ENCODE results near the gene SF3B1. TPM values are rescaled to one million over a fixed set of nuclear protein-coding genes. Genes with fewer than 3 reads are reported as not detected.

Gene SF3B1
- polyA plus RNA-seq, 1 donor (not counting 4 experiments of a cell fraction or from before 2014, with no cell fraction given), result 322 TPM

DNA sequence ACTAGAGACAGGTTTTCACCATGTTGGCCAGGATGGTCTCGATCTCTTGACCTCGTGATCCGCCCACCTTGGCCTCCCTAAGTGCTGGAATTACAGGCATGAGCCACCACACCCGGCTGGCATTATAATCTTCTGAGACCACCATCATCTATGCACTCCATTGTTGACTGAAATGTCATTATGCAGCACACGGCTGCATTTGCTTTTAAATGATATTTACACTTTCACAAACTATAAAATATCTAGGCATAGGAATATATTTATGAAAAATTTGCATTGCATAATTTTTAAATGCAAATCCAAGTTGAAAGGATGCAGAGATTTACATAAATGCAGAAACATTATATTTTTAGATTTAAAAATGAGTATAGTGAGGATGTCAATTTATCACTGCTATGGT lies 94.2 kb downstream of the SF3B1 start:
- DNase-seq (ENCODE audit: low read depth, low spot score) (no peak), FAIRE-seq (no peak)
- H4K20me1 ChIP-seq (ENCODE audit: control insufficient read depth, extremely low read depth, insufficient read depth, low read length), result no peaks in the 10 kb centered on the region
- TF ChIP-seq, protein P1, sequence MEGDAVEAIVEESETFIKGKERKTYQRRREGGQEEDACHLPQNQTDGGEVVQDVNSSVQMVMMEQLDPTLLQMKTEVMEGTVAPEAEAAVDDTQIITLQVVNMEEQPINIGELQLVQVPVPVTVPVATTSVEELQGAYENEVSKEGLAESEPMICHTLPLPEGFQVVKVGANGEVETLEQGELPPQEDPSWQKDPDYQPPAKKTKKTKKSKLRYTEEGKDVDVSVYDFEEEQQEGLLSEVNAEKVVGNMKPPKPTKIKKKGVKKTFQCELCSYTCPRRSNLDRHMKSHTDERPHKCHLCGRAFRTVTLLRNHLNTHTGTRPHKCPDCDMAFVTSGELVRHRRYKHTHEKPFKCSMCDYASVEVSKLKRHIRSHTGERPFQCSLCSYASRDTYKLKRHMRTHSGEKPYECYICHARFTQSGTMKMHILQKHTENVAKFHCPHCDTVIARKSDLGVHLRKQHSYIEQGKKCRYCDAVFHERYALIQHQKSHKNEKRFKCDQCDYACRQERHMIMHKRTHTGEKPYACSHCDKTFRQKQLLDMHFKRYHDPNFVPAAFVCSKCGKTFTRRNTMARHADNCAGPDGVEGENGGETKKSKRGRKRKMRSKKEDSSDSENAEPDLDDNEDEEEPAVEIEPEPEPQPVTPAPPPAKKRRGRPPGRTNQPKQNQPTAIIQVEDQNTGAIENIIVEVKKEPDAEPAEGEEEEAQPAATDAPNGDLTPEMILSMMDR (optimal IDR thresholded peaks at IDR 0.05 in 1 of 3, IDR thresholded peaks at IDR 0.05 in 1 of 3, conservative IDR thresholded peaks at IDR 0.05 in 1 of 3; ENCODE audit: extremely low read depth in 1 of 3, insufficient read depth in 2 of 3, low read length in 3 of 3), result no peak
- TF ChIP-seq EZH2 (IDR thresholded peaks at IDR 0.05; ENCODE audit: low read length), result no peak
- no peak overlapping the region for H3K4me3 ChIP-seq (ENCODE audit: control insufficient read depth in 2 of 3, extremely low read depth in 1 of 3, insufficient read depth in 2 of 3, low read depth in 1 of 3, low read length in 3 of 3)
- no peaks in the 10 kb centered on the region for H3K4me1 ChIP-seq (ENCODE audit: control insufficient read depth, extremely low read depth, insufficient read depth, low read length)
- no peaks in the 10 kb centered on the region for H3K36me3 ChIP-seq (ENCODE audit: control insufficient read depth in 2 of 2, extremely low read depth in 1 of 2, insufficient read depth in 2 of 2, low read length in 2 of 2)
- no peaks in the 10 kb centered on the region for H3K79me2 ChIP-seq (ENCODE audit: control insufficient read depth, insufficient read depth, low read length)
- H3K9me1 ChIP-seq (ENCODE audit: control insufficient read depth, extremely low read depth, insufficient read depth, low read length), result no peaks in the 10 kb centered on the region
- no peak overlapping the region for H2AFZ ChIP-seq (ENCODE audit: control insufficient read depth, low read length)
- H3K9ac ChIP-seq (ENCODE audit: control insufficient read depth, extremely low read depth, insufficient read depth, low read length), result no peak overlapping the region
- no peak overlapping the region for H3K27ac ChIP-seq (ENCODE audit: control insufficient read depth, insufficient read depth, low read length)
- H3K9me3 ChIP-seq (ENCODE audit: control insufficient read depth, low read depth, low read length), result no peaks in the 10 kb centered on the region
- no peak overlapping the region for H3K4me2 ChIP-seq (ENCODE audit: control insufficient read depth, extremely low read depth, insufficient read depth, low read depth, low read length)
- dilution Hi-C loops (cut with MboI; ENCODE audit: extremely low pct_ligation_motif_present, low sequenced_read_pairs), result no loop called here
- H3K27me3 ChIP-seq (ENCODE audit: control insufficient read depth, extremely low read depth, insufficient read depth, low read length), result no peaks in the 10 kb centered on the region

Small RNA genes within 50 kb of the gene (small RNA-seq; reads per million reads assigned to genes)
- 0 reads per million in 3 experiments for gene RF00394 (ENCODE audit: insufficient read length in 3 of 3, low read depth in 3 of 3, low replicate concordance in 1 of 3)
- 0 reads per million in 3 experiments for gene RNU6-1029P (ENCODE audit: insufficient read length in 3 of 3, low read depth in 3 of 3, low replicate concordance in 1 of 3)

Other genes starting within 250 kb of the SF3B1 start
- gene ANKRD44, start 124.2 kb downstream of the SF3B1 start, polyA plus RNA-seq, result 0.17 to 0.35 TPM (median 0.25 TPM) in 3 replicates
- gene COQ10B, start 18.5 kb upstream of the SF3B1 start, polyA plus RNA-seq, result 5.2 to 8.8 TPM (median 5.8 TPM) in 3 replicates
- gene HSPD1, start 64.8 kb upstream of the SF3B1 start, polyA plus RNA-seq, result 176 to 405 TPM (median 245 TPM) in 3 replicates
- gene HSPE1, start 65.4 kb upstream of the SF3B1 start, polyA plus RNA-seq, result 105 to 277 TPM (median 209 TPM) in 3 replicates
- gene MOB4, start 81.0 kb upstream of the SF3B1 start, polyA plus RNA-seq, result 25.9 to 53.6 TPM (median 37.6 TPM) in 3 replicates
- gene RFTN2, start 240.6 kb upstream of the SF3B1 start, polyA plus RNA-seq, result 0.18 to 0.37 TPM (median 0.25 TPM) in 3 replicates